ENCODE data around the gene MMP14.

MMP14 gene

DNA sequence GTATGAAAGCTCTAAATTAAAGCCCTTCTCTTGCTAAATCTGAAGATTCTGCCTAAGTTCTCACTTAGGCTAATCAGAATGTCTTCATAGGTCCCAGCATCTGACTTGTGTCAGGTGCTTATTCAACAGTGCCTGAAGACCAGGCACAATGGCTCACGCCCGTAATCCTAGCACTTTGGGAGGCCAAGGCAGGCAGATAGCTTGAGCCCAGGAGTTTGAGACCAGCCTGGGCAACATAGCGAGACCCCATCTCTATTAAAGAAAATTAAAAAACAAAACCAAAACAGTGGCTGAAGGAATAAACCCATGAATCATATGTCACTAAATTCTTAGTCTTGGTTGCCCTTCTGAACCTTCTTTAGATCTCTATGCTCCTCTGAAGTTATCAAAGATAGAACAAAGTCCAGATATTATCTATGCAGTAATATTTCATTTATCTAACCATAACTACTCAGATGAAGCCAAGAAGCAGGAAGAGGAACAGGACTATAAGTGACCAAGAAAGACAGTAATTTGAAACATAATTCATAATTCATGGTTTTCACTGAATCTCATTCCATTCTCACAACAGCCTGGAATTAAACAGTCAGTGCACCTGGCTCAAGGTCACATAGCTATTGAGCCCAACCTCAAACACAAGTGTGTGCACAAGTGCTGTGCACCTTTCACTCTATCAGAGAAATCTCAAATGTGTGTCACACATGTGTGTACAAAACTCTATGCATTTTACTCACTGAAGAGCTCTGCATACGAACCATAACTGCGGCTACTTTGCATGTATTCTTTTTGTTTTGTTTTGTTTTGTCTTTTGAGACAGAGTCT is 27.8 kb upstream of the MMP14 start:
- H2BK5ac ChIP-seq (ENCODE audit: low read depth, low read length, poor library complexity, severe bottlenecking): no peak overlapping the region
- H3K4me3 ChIP-seq (ENCODE audit: insufficient read depth in 1 of 2, low read depth in 1 of 2, low read length in 2 of 2): no peak overlapping the region
- no peak overlapping the region for H2BK15ac ChIP-seq (ENCODE audit: low read depth, poor library complexity, severe bottlenecking)
- no peak overlapping the region for H3K27ac ChIP-seq (ENCODE audit: low read length, poor library complexity, severe bottlenecking)
- no peaks in the 10 kb centered on the region for H3K4me1 ChIP-seq (ENCODE audit: control insufficient read depth, insufficient read depth, low read depth, low read length)
- H3K9me3 ChIP-seq (ENCODE audit: control insufficient read depth, low read length): no peaks in the 10 kb centered on the region
- H2BK120ac ChIP-seq (ENCODE audit: low read depth, low read length): no peak overlapping the region
- WGBS: 86% methylated on average over 5 of the region's 5 CpGs
- H3K23ac ChIP-seq (ENCODE audit: low read length in 2 of 2): no peak overlapping the region
- no peak overlapping the region for H3K4ac ChIP-seq (ENCODE audit: low read depth in 1 of 2, low read length in 2 of 2)
- no peak overlapping the region for H4K91ac ChIP-seq (ENCODE audit: low read length)
- DNase-seq: no peak
- no peaks in the 10 kb centered on the region for H3K79me1 ChIP-seq (replicated peaks; ENCODE audit: low read length, poor library complexity, severe bottlenecking)
- H2AK5ac ChIP-seq (ENCODE audit: low read length, severe bottlenecking): no peak overlapping the region
- no peak overlapping the region for H2AFZ ChIP-seq (ENCODE audit: low read depth, low read length)
- no peak overlapping the region for H3K4me2 ChIP-seq (ENCODE audit: low read length, poor library complexity, severe bottlenecking)
- H3K14ac ChIP-seq (ENCODE audit: low read length in 2 of 2): no peak overlapping the region
- H3K18ac ChIP-seq (ENCODE audit: low read depth in 1 of 2, low read length in 2 of 2): no peak overlapping the region
- H2BK12ac ChIP-seq (ENCODE audit: low read length in 2 of 2): no peak overlapping the region
- H4K8ac ChIP-seq (ENCODE audit: low read length): no peak overlapping the region
- H3K36me3 ChIP-seq (ENCODE audit: control insufficient read depth in 1 of 2, insufficient read depth in 2 of 2, low read depth in 1 of 2, low read length in 2 of 2): no peaks in the 10 kb centered on the region
- H3K27me3 ChIP-seq (ENCODE audit: control insufficient read depth in 1 of 2, insufficient read depth in 1 of 2, low read length in 2 of 2): peaks cover 0 to 1% of the 10 kb centered on the region in 2 experiments
- no peak overlapping the region for H3K9ac ChIP-seq (ENCODE audit: low read length)

DNA sequence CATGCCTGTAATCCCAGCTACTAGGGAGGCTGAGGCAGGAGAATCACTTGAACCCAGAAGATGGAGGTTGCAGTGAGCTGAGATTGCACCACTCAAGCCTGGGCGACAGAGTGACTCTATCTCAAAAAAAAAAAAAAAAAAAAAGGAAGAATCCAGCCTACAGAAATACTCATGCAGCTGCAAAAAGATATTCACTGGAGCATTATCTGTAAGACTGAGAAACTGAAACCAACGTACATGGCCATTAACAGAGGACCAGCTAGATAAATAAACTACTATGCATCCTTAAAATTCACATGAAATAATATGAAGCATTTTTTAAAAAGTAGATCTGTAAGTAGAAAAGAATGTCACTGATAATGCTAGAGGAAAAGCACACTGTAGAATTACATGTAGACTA is 24.7 kb upstream of the MMP14 start:
- H3K14ac ChIP-seq (ENCODE audit: low read length in 2 of 2): no peak overlapping the region
- peak; percentile 16 for DNase-seq
- H3K27ac ChIP-seq (ENCODE audit: low read length, poor library complexity, severe bottlenecking): no peak overlapping the region
- H3K9ac ChIP-seq (ENCODE audit: low read length): no peak overlapping the region
- no peak overlapping the region for H2AK5ac ChIP-seq (ENCODE audit: low read length, severe bottlenecking)
- H3K27me3 ChIP-seq (ENCODE audit: control insufficient read depth in 1 of 2, insufficient read depth in 1 of 2, low read length in 2 of 2): no peaks in the 10 kb centered on the region
- H4K8ac ChIP-seq (ENCODE audit: low read length): no peak overlapping the region
- peaks cover 9% of the 10 kb centered on the region for H3K4me1 ChIP-seq (ENCODE audit: control insufficient read depth, insufficient read depth, low read depth, low read length)
- no peak overlapping the region for H4K91ac ChIP-seq (ENCODE audit: low read length)
- H3K36me3 ChIP-seq (ENCODE audit: control insufficient read depth in 1 of 2, insufficient read depth in 2 of 2, low read depth in 1 of 2, low read length in 2 of 2): no peaks in the 10 kb centered on the region
- H2BK120ac ChIP-seq (ENCODE audit: low read depth, low read length): no peak overlapping the region
- no peak overlapping the region for H2BK5ac ChIP-seq (ENCODE audit: low read depth, low read length, poor library complexity, severe bottlenecking)
- WGBS: 100% methylated on average over 1 of the region's 2 CpGs
- H2AFZ ChIP-seq (ENCODE audit: low read depth, low read length): no peak overlapping the region
- no peak overlapping the region for H3K4me3 ChIP-seq (ENCODE audit: insufficient read depth in 1 of 2, low read depth in 1 of 2, low read length in 2 of 2)
- no peaks in the 10 kb centered on the region for H3K9me3 ChIP-seq (ENCODE audit: control insufficient read depth, low read length)
- H3K4me2 ChIP-seq (ENCODE audit: low read length, poor library complexity, severe bottlenecking): no peak overlapping the region
- H3K23ac ChIP-seq (ENCODE audit: low read length in 2 of 2): no peak overlapping the region
- no peaks in the 10 kb centered on the region for H3K79me1 ChIP-seq (replicated peaks; ENCODE audit: low read length, poor library complexity, severe bottlenecking)
- H2BK12ac ChIP-seq (ENCODE audit: low read length in 2 of 2): no peak overlapping the region
- H3K18ac ChIP-seq (ENCODE audit: low read depth in 1 of 2, low read length in 2 of 2): no peak overlapping the region
- H2BK15ac ChIP-seq (ENCODE audit: low read depth, poor library complexity, severe bottlenecking): no peak overlapping the region
- no peak overlapping the region for H3K4ac ChIP-seq (ENCODE audit: low read depth in 1 of 2, low read length in 2 of 2)

DNA sequence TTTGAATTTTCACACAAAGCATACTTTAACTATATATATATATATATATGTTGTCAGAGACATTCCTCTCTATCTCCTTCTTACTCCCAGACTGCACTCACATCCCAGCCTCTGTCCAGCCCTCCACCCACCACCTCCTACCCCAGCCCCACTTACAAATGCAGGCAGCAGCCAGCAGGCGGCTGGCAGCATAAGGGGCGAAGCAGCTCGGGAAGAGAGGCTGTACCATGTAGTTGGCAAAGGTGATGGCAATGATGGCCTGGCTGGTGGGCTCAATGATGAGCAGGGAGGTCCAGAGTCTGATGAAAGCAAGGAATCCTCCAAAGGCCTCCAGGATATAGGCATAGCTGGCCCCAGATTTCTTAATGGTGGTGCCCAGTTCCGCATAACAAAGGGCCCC is 23.6 kb upstream of the MMP14 start:
- DNase-seq: no peak
- H2AK5ac ChIP-seq (ENCODE audit: low read length, severe bottlenecking): no peak overlapping the region
- no peak overlapping the region for H4K8ac ChIP-seq (ENCODE audit: low read length)
- no peak overlapping the region for H3K4me2 ChIP-seq (ENCODE audit: low read length, poor library complexity, severe bottlenecking)
- H3K9me3 ChIP-seq (ENCODE audit: control insufficient read depth, low read length): no peaks in the 10 kb centered on the region
- no peak overlapping the region for H4K91ac ChIP-seq (ENCODE audit: low read length)
- no peak overlapping the region for H3K9ac ChIP-seq (ENCODE audit: low read length)
- no peak overlapping the region for H3K4me3 ChIP-seq (ENCODE audit: insufficient read depth in 1 of 2, low read depth in 1 of 2, low read length in 2 of 2)
- peaks cover 9% of the 10 kb centered on the region for H3K4me1 ChIP-seq (ENCODE audit: control insufficient read depth, insufficient read depth, low read depth, low read length)
- H2AFZ ChIP-seq (ENCODE audit: low read depth, low read length): no peak overlapping the region
- no peak overlapping the region for H2BK15ac ChIP-seq (ENCODE audit: low read depth, poor library complexity, severe bottlenecking)
- no peak overlapping the region for H2BK120ac ChIP-seq (ENCODE audit: low read depth, low read length)
- H2BK5ac ChIP-seq (ENCODE audit: low read depth, low read length, poor library complexity, severe bottlenecking): no peak overlapping the region
- H3K23ac ChIP-seq (ENCODE audit: low read length in 2 of 2): no peak overlapping the region
- no peak overlapping the region for H3K14ac ChIP-seq (ENCODE audit: low read length in 2 of 2)
- no peaks in the 10 kb centered on the region for H3K27me3 ChIP-seq (ENCODE audit: control insufficient read depth in 1 of 2, insufficient read depth in 1 of 2, low read length in 2 of 2)
- no peak overlapping the region for H3K18ac ChIP-seq (ENCODE audit: low read depth in 1 of 2, low read length in 2 of 2)
- no peak overlapping the region for H2BK12ac ChIP-seq (ENCODE audit: low read length in 2 of 2)
- no peak overlapping the region for H3K4ac ChIP-seq (ENCODE audit: low read depth in 1 of 2, low read length in 2 of 2)
- H3K79me1 ChIP-seq (replicated peaks; ENCODE audit: low read length, poor library complexity, severe bottlenecking): no peaks in the 10 kb centered on the region
- H3K36me3 ChIP-seq (ENCODE audit: control insufficient read depth in 1 of 2, insufficient read depth in 2 of 2, low read depth in 1 of 2, low read length in 2 of 2): no peaks in the 10 kb centered on the region
- H3K27ac ChIP-seq (ENCODE audit: low read length, poor library complexity, severe bottlenecking): no peak overlapping the region
- 87% methylated on average over 4 of the region's 4 CpGs for WGBS

DNA sequence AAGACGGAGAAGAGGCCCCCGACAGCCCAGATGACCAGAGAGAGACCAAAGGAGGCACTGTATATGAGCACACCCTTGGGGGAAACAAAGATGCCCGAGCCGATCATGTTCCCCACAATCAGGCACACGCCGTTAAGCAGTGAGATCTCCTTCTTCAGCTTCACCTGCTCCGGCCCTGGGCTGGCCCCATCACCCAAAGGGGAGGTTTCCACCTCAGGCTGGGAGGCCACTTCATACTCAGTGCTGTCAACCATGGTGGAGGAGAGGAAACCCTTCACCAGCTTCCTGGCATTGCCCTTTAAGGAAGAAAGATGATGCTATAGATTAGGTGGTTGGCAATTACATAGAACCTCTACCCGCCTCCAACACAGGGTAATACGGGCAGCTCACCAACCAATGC is 23.2 kb upstream of the MMP14 start:
- H3K14ac ChIP-seq (ENCODE audit: low read length in 2 of 2): no peak overlapping the region
- H2BK15ac ChIP-seq (ENCODE audit: low read depth, poor library complexity, severe bottlenecking): no peak overlapping the region
- DNase-seq: no peak
- 79% methylated on average over 7 of the region's 9 CpGs for WGBS
- no peak overlapping the region for H3K23ac ChIP-seq (ENCODE audit: low read length in 2 of 2)
- H3K79me1 ChIP-seq (replicated peaks; ENCODE audit: low read length, poor library complexity, severe bottlenecking): no peaks in the 10 kb centered on the region
- H2BK120ac ChIP-seq (ENCODE audit: low read depth, low read length): no peak overlapping the region
- H3K4me3 ChIP-seq (ENCODE audit: insufficient read depth in 1 of 2, low read depth in 1 of 2, low read length in 2 of 2): no peak overlapping the region
- H3K36me3 ChIP-seq (ENCODE audit: control insufficient read depth in 1 of 2, insufficient read depth in 2 of 2, low read depth in 1 of 2, low read length in 2 of 2): peaks cover 0 to under 1% of the 10 kb centered on the region in 2 experiments
- H2BK12ac ChIP-seq (ENCODE audit: low read length in 2 of 2): no peak overlapping the region
- no peak overlapping the region for H2AFZ ChIP-seq (ENCODE audit: low read depth, low read length)
- peaks cover 10% of the 10 kb centered on the region for H3K4me1 ChIP-seq (ENCODE audit: control insufficient read depth, insufficient read depth, low read depth, low read length)
- no peak overlapping the region for H3K9ac ChIP-seq (ENCODE audit: low read length)
- no peak overlapping the region for H2AK5ac ChIP-seq (ENCODE audit: low read length, severe bottlenecking)
- H4K8ac ChIP-seq (ENCODE audit: low read length): no peak overlapping the region
- no peak overlapping the region for H3K18ac ChIP-seq (ENCODE audit: low read depth in 1 of 2, low read length in 2 of 2)
- no peak overlapping the region for H3K27ac ChIP-seq (ENCODE audit: low read length, poor library complexity, severe bottlenecking)
- no peak overlapping the region for H4K91ac ChIP-seq (ENCODE audit: low read length)
- H3K27me3 ChIP-seq (ENCODE audit: control insufficient read depth in 1 of 2, insufficient read depth in 1 of 2, low read length in 2 of 2): no peaks in the 10 kb centered on the region
- H3K4ac ChIP-seq (ENCODE audit: low read depth in 1 of 2, low read length in 2 of 2): no peak overlapping the region
- no peak overlapping the region for H2BK5ac ChIP-seq (ENCODE audit: low read depth, low read length, poor library complexity, severe bottlenecking)
- H3K9me3 ChIP-seq (ENCODE audit: control insufficient read depth, low read length): no peaks in the 10 kb centered on the region
- H3K4me2 ChIP-seq (ENCODE audit: low read length, poor library complexity, severe bottlenecking): no peak overlapping the region
